GM11168 (cell line): ENCODE results near the gene PTPRT.

Experiments used
- in situ Hi-C: fragments of 300-500 bp; cut with MboI; formaldehyde crosslinking; loops from one replicate; pipeline ENCODE4 v1.12.0; 2022; ENCODE audit warnings: low sequenced_read_pairs; ENCODE audit not compliant: unreplicated experiment

The PTPRT gene

DNA sequence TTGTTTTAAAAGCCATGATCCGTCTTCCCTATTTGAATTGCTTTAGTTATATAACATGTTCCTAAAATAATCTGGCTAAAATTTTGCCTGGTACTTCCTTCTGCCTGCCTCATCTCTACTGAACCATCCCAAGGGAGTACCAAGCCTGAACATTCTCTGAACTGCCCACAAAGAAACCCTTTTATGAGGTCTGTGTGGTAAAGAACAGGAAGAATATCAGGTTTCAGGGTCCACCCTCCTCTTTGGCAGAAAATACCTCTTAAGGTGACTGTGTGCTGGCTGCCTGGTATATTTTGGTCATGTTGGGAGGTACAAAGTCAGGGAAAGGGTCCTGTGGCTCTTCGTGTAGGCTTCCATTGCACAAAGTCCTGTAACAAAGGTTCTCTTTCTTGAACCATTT is 997.4 kb downstream of the PTPRT start:
- in situ Hi-C loops = no loop called here

DNA sequence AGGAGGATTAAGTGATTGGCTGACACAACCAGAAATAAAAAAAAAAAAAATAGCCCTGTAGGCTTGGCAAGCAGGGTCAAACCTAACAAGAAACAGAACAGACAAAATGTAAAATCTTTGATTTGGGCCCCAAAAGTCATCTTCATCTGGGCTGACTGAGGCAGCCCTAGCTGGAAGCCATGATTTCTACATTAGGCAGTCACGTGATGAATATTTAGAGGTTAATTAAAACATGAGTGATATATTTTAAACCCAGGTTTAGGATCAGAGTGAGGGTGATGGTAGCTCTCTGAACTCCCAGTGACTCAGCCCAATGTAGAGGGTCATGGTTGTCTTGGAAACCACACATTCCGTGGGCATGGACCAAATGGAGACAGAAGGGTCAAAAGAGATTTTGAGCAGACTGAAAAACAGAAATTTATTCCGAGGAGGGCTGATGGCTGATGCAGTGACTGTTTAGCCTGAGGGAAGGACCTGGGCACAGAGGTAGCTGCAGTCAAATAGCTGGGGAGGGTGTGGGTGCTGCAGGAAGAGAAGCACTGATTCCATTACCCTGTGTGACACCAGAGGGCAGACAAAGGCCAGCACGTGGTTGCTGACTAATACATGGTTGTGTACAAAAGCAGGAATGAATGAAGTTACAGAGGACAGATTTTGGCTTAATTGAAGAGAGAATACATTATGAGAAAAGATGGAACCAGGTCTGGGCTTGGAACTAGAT is 998.4 kb downstream of the PTPRT start:
- in situ Hi-C loops = no loop called here

DNA sequence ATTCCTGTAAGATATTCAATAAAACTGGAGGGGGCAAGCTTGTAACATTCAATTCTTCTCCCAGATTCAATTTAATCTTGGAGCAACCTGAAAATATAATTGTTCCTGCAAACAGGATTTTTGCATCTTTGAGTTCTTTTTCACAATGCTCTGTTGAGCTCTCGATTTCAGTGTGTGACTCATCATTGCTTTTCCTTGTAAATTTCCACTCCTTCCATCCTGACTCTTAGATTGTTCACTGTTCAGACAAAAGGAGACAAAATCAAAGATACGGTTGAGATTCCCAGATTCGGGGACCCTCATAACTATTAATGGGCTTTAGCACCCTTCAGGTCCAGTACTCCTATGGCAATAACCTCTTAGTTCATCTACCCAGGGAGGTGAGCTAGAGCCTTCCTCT is 999.6 kb downstream of the PTPRT start:
- in situ Hi-C loops = no loop called here

DNA sequence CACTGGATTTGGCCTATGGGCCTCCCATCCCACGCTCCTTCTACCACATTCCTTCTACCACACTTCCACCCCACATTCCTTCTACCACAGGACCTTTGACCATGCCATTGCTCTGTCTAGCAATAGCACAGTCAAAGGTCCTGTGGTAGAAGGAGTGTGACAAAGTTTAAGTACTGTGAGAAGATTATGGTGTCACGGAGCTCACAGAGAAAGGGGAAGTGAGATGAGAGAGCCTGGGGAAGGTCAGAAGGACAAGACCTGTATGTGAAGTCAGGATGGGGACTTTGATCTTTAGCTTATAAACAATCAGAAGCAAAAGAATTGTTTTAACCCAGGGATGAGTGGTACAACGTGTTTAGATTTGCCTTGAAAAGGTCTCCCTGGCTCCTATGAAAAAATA is 1003.4 kb downstream of the PTPRT start:
- in situ Hi-C loops = no loop called here

DNA sequence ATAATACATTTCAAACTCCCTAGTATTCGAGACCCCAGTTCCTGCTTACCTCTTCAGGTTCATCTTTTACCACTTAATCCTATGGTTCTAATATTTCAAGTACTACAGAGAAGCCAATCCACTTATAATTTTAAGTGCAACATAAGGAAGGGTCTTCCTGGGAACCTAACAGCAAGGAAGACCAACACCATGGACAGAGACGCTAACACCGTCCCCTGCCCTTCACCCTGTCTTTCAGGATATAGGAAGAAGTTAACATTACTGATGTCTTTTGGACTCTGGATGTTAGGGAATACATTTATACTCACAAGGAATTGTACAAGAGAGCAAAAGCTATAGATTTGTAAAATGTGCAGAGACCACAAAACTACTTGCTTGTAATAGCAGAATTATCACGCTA is 1006.6 kb downstream of the PTPRT start:
- in situ Hi-C loops = no loop called here

DNA sequence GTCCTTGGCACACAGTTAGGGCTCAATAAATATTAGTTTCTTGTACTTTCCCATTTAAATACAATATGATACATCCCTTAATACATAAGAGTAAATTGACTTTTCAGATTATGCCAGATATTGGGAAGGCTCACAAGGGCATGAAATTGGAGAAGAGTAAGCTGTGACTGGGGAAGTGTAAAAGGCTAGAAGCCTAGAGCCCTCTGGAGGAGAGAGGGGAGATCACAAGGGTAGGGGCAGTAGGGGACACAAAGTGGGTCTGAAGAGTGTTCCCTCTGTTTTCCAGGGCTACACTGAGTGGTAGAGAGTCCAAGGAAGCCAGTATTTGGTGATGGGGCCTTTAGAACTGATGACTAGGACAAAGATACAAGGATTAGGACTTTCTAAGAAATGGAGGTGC is 1008.6 kb downstream of the PTPRT start:
- in situ Hi-C loops = no loop called here

DNA sequence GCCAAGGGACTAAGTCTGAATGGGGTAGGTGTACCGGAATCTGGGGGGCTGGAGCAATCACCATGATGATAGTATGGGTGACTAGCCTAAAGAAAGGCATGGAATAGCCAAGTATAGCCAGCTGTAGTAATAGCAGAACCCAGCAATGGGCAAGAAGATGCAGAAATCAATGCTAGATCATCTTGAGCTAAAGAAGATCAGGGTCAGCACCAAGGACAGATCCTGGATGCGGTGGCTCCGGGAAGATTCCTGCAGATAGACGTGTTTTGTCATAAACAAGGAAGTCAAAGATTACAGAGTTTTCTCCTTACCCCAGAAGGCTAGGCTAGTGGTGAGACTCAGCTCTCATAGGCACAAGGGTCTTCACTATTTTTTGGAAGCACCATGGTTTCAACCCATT is 1009.9 kb downstream of the PTPRT start:
- in situ Hi-C loops = no loop called here

DNA sequence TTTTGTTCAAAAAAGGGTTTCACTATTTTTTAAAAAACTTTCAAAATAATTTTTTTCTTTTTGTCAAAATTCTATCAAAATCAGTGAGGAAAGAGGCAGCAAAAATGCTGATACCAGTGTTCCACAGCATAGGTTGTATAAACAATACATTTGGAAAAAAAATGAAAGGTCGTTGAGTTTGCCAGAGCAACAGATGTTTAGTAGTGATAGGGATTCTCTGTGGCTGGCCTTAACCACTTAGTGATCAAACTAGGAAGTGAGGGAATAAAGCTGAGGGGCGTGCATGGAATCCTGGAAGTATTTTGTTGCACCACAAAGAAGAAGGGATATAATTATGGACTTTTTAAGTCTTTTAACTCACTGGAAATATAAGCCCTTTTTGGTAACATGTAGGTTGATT is 1016.3 kb downstream of the PTPRT start:
- in situ Hi-C loops = no loop called here

DNA sequence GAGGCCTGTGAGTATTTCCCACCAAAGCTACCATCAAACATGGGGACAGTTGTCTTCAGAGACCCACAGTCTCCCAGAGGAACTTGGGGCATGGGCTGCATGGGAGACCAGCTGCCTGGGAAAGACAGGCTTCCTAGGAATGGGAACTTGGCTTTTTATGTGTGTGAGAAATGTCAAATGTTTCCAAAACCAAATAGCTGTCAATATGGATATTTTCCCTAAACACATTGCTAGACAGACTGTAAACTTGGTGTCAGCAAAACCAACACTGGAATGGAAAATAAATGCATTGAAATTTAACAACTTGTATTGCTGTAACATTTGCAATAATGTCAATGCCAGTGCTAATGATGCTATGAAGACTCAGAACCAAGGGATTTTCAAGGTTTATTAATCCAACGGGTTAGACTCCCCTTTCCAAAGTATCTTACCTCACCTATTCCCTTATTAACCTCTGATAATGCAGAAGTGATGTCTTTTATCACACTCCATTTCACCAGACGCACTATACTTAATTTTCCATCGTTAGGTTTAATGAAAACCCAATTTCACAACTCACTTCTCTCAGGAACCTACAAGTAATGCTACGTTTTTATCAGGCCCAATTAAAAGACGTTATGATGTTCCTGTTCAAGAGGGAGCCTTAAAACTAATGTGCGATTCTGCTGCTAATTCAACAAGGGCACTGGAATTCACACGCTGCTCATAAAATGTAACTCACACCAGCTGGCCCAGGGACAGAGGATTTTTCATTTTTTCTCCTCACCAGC is 1025.4 kb downstream of the PTPRT start:
- in situ Hi-C loops = no loop called here

DNA sequence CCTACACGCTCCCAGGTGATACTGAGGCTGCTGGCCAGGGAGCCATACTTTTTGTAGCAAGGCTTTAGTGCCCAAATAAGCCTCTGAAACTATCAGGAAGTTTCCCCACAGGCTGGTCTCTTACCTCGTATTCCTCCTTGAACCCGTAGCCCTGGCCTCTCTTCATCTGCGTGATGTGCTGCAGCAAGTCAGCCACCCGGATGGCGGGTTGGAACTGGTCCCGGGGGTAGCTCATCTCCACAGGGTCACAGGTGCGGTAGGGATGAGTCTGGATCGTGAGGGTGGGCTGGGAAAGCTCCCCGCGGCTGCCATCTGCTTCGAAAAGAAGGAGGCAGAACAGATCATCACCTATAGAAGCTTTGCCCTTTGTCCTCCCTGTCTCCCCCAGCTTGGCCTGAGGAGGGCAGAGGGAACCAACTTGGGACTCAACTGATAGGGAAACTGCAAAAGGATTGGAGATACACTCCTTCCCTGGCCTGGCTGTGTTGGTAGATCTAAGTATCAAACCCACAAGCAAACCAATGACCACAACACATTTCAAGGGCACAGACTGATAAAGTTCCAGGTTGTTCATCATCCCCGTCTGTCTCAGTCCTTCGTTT is 1028.4 kb downstream of the PTPRT start:
- in situ Hi-C loops = no loop called here

DNA sequence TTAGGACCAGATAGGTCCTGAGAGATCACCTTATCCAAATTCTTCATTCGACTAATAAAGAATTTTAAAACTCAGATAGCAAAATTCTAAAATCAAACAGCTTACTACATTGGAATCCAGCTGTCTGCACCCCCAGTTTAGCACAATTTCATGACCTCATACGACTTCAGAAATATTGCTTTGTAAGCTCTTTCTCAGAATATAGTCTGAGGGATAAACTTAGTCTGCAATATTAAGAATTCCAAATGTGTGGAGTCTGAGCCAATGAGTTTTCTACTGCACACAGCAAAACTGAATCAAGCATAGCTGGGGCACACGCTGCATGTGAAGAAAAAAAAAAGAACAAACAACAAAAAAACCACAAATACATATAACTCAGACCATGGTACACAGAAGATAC is 1029.9 kb downstream of the PTPRT start:
- in situ Hi-C loops = no loop called here

DNA sequence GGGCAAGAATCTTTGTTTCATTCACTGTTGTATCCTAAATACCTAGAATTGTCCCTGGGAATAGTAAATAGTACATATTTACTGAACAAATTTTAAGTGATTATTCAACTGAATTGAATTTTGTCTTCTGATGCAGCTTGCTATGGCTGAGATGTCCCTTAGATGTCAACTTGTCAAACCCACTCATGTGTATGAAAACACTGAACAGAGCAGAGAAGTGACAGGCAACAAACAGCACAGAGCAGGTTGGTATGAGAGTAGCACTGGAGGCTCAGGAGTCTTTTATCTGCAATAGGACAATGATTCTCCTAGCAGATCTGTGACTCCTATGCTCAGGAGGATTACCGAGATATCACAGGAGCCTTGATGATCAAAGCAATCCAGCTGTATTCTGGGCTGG is 1031.4 kb downstream of the PTPRT start:
- in situ Hi-C loops = no loop called here

DNA sequence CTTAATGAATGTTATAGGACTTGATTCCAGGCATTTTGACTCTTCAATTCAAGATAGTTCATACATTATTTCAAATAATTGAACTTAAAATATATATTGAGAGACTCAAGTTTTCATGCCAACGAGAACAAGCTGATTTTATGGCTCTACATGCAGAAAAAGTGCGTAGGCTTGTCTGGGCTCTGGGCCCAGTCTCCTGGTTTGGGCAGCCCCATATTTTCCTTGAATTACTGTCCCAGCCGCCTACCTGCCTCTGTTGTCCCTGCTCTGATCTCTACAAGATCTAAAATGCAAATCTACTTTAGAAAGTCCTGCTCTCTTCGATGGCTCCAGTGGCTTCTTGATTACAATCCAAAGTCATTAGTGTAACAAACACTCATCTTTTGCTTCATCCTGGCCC is 1034.1 kb downstream of the PTPRT start:
- in situ Hi-C loops = no loop called here

DNA sequence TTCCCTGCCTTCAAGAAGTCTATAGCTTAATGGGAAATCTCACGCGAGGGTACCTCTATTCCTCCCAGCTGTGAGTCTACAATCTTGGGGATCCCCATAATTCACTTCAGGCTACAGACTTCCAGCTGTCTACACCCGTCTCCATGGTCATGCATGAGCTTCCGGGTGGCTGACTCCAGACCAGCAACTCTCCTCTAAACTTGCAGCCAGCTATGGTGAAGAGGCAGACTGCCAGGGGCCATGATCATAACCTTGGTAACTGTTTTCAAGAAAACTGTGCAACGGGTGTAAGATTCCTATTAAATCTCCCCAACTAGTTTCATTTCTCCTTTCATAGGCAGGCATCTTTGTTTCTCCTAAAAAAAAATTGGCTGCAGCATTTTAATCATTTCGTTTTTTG is 1037.1 kb downstream of the PTPRT start:
- in situ Hi-C loops = no loop called here

DNA sequence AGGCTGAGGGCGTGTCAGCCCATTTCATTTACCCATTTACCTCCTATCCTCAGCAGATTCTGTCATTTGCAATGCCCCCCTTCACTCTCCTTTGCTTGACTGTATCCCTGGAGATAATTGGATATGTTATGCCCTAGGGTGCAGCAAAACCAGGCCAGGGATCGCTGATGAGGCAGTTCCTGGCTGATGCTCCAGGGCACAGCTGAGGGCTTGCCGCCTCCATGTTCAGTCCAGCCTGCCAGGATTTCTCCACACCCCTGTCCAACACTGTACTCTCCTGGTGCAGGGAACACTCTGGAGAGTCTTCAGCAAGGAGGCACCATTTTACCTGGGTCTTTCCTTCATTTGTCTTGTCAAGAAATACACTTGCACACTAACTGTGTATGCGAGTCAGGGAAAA is 1039.5 kb downstream of the PTPRT start:
- in situ Hi-C loops = no loop called here

DNA sequence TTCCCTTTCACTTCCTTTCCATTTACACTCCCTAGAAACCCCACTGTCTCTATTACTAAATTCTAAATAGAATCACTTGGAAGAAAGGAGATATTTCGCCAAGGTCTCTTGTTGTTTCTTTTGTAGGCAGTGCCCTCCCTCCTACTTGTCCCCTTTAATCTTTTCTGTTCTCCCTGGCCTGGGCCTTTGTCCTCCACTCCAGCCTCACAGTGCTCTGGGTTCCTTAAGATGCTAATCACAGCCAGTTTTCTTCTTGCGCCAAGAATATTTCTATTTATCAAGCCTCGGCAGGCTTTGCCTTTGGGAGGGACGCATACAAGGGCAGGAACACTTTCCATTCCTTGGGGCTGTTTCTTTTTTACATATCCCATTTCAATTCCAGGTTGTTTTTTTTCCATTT is 1051.0 kb downstream of the PTPRT start:
- in situ Hi-C loops = no loop called here

DNA sequence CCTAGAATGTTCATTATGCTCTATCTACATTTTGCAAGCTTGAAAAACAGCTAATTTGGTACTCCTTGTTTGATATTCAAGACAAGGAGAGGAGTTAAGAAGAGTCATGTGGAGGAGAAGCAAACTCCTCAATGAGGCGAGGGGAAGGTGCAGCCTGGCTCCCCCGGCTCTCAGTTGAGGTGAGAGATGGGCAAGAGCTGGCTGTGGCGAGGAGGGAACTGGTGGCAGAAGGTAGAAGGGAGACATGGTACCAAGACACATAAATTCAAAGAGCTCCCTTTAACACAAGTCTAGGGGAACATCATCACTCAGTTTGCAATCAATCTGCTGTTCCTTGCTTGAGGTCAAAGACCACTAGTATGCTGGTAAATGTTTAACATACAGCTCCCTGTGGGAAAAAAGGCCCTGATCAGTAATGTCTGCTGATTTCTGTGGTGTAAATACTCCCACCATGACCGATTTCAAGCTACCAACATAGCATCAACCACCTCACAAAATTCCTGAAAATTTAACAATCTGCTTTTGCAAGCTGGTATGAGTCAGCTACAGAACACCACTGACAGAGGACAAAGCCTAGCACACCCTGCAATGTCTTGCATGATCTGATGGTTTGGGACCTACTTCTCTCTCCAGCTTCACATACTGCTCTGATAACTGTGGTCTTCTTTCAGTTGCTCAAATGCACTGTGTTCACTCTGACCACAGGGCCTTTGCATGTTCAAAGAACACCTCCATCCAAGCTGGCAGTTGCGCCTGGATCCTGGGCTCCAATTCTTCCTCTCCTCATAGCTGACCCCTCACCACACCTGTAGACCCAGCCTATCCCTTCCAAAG is 1055.2 kb downstream of the PTPRT start:
- in situ Hi-C loops = no loop called here

DNA sequence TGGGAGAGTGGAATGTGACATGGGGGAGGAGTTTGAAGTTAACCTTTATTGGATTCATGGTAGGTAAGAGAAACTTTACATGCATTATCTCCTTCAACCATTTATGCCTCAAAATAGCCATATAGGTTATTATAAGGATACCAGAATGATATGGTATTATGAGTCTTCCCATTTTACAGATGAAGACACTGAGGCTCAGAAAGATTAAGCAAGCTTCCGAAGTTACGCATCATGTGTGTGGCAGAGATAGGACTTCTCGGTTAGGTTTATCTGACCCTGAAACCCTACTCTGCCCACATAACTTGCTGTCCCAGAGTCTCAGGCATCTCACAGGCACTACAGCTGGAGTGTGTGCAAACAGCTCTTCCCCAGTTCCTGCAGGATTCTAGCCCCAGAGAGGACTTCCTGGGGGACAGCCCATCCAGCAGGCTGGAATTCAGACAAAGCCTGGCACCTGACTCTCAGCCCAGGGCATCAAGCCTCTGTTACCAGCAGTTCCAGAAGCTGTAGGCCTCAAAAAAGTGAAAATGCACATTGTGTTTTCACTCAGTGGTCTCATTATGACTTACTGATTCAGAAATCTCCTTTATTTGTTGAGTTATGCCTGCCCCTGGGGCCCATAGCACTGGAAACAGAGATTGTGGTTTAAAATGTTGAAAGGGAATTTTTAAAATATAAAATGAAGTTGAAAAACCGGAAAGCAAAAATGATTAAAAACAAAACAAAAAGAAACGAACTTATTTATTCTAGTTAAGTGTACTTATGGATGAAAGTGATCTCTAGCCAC is 1058.7 kb downstream of the PTPRT start:
- in situ Hi-C loops = no loop called here

DNA sequence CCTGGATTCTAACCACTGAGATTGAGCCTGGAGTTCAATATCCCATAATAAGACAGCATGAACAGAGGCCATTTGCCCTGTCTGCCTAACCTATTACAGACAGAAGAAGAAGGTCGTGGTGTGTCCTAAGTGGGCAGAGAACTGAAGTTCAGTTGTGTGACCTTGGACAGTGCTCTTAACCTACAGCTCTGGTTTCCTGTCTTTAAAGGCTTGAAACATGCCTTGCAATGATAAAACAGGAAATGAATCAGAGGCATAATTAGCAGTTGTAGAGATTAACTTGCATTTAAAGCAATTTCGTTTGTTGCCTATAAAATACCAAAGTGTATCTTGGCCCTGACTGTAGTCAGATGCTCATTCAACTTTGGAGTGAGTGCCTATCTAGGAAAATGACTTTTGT is 1064.3 kb downstream of the PTPRT start:
- in situ Hi-C loops = no loop called here

DNA sequence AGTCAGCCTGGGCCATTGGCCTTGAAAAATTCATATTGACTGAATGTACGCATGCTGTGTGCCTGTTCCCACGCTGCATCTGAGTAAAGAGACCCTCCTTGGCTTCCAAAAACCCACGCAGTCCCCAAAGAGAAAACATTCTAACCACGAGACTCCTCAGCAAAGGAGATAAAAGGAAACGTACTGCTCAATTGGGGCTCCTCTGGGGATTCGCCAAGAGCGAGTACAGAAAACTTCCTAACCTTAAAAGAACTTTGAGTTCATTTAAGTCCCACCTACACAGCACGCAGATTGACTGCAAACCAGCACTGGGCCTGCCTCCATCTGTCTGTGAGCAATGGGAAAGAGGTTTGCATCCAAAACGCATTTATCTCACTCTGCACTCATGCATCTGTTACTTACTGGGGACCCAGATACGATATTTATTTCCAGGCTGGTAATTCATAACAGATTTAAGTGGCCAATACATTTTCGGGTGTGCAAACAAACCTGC is 1065.7 kb downstream of the PTPRT start:
- in situ Hi-C loops = no loop called here
